SK-N-SH (cell line): ENCODE results near the gene SRP54.

ENCODE experiments used
- RFX5 ChIP-seq: IDR thresholded peaks from 2 replicates; pipeline ENCODE4 v1.6.1; 2012; ENCODE audit warnings: mild to moderate bottlenecking, improper control_type of control experiment, low read length
- TF ChIP-seq, protein P1 (sequence below): fragments of 150-350 bp; IDR thresholded peaks from 2 replicates; pipeline ENCODE4 v1.6.1; 2017; ENCODE audit warnings: antibody characterized with exemption, low read length, low read depth, borderline replicate concordance
- TF ChIP-seq, protein P2 (sequence below): fragments of 200-600 bp; sonication (generic); IDR thresholded peaks from 2 replicates; pipeline ENCODE4 v1.6.1; 2017; ENCODE audit warnings: antibody characterized with exemption, mild to moderate bottlenecking, moderate library complexity

DNA sequence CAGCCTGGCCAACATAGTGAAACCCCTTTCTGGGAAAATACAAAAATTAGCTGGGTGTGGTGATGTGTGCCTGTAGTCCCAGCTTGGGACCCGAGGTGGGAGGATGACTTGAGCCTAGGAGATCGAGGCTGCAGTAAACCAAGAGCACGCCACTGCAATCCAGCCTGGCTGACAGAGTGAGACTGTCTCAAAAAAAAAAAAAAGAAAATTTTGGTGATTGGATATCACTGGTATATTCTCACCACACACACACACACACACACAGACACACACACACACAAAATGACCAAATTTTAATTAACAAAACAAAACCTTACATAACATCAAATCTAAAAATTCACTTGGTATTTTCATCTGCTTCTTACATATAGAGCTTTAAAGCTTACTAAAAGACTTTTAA lies 59.8 kb downstream of the SRP54 start:
- TF ChIP-seq, protein P1, sequence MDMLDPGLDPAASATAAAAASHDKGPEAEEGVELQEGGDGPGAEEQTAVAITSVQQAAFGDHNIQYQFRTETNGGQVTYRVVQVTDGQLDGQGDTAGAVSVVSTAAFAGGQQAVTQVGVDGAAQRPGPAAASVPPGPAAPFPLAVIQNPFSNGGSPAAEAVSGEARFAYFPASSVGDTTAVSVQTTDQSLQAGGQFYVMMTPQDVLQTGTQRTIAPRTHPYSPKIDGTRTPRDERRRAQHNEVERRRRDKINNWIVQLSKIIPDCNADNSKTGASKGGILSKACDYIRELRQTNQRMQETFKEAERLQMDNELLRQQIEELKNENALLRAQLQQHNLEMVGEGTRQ = no peak
- no peak for TF ChIP-seq RFX5
- TF ChIP-seq, protein P2, sequence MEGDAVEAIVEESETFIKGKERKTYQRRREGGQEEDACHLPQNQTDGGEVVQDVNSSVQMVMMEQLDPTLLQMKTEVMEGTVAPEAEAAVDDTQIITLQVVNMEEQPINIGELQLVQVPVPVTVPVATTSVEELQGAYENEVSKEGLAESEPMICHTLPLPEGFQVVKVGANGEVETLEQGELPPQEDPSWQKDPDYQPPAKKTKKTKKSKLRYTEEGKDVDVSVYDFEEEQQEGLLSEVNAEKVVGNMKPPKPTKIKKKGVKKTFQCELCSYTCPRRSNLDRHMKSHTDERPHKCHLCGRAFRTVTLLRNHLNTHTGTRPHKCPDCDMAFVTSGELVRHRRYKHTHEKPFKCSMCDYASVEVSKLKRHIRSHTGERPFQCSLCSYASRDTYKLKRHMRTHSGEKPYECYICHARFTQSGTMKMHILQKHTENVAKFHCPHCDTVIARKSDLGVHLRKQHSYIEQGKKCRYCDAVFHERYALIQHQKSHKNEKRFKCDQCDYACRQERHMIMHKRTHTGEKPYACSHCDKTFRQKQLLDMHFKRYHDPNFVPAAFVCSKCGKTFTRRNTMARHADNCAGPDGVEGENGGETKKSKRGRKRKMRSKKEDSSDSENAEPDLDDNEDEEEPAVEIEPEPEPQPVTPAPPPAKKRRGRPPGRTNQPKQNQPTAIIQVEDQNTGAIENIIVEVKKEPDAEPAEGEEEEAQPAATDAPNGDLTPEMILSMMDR = no peak
